ENCODE measurements around the gene ZNF782.
"Not testable (repeated sequence)": the region's sequence is repeated elsewhere in the genome, so short reads cannot be mapped to it uniquely, and the experiment has no call there.

The ZNF782 gene

GRCh38 chr9:96867079-96867804, 12.9 kb upstream of the ZNF782 start:
- H3K27ac ChIP-seq (ENCODE audit: low read depth, low read length) = no peak overlapping the region
- TF ChIP-seq, protein P1, sequence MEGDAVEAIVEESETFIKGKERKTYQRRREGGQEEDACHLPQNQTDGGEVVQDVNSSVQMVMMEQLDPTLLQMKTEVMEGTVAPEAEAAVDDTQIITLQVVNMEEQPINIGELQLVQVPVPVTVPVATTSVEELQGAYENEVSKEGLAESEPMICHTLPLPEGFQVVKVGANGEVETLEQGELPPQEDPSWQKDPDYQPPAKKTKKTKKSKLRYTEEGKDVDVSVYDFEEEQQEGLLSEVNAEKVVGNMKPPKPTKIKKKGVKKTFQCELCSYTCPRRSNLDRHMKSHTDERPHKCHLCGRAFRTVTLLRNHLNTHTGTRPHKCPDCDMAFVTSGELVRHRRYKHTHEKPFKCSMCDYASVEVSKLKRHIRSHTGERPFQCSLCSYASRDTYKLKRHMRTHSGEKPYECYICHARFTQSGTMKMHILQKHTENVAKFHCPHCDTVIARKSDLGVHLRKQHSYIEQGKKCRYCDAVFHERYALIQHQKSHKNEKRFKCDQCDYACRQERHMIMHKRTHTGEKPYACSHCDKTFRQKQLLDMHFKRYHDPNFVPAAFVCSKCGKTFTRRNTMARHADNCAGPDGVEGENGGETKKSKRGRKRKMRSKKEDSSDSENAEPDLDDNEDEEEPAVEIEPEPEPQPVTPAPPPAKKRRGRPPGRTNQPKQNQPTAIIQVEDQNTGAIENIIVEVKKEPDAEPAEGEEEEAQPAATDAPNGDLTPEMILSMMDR (IDR thresholded peaks at IDR 0.05; ENCODE audit: insufficient read depth, low read length, poor library complexity, severe bottlenecking) = no peak
- TF ChIP-seq EZH2phosphoT487 (conservative IDR thresholded peaks at IDR 0.05; ENCODE audit: low read length) = no peak
- no peaks in the 10 kb centered on the region for H3K27me3 ChIP-seq (ENCODE audit: low read length)

DNA sequence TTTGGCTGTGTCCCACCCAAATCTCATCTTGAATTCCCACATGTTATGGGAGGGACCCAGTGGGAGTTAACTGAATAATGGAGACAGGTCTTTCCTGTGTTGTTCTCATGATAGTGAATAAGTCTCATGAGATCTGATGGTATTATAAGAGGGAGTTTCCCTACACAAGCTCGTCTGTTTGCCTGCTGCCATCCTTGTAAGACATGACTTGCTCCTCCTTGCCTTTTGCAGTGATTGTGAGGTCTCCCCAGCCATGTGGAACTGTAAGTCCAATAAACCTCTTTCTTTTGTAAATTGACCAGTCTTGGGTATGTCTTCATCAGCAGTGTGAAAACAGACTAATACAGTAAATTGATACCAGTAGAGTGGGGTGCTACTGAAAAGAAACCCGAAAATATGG, 10.9 kb upstream of the ZNF782 start:
- not testable (repeated sequence) for H3K4me2 ChIP-seq (ENCODE audit: low read depth, low read length, poor library complexity, severe bottlenecking); H2AFZ ChIP-seq (ENCODE audit: low read depth, low read length, severe bottlenecking); H3K36me3 ChIP-seq (ENCODE audit: low read length); H3F3A ChIP-seq (ENCODE audit: insufficient read depth); H3K9ac ChIP-seq (ENCODE audit: low read length); H4K20me1 ChIP-seq (ENCODE audit: low read depth, low read length); H3K4me3 ChIP-seq (ENCODE audit: insufficient read depth, low read length, poor library complexity, severe bottlenecking); H3K79me2 ChIP-seq (ENCODE audit: insufficient read depth, low read length); H3K27ac ChIP-seq (ENCODE audit: low read depth, low read length); H3K27me3 ChIP-seq (ENCODE audit: low read length); H3K9me3 ChIP-seq (ENCODE audit: insufficient read depth, low read length); H3K9me2 ChIP-seq (replicated peaks; ENCODE audit: insufficient read depth, low read length)

More at GRCh38 chr9:96867079-96867804, 12.9 kb upstream of the ZNF782 start:
- Histone ChIP-seq H3K9ac (ENCODE audit: low read length) (no peak overlapping the region), H3K79me2 (ENCODE audit: insufficient read depth, low read length) (no peaks in the 10 kb centered on the region), H3K9me2 (replicated peaks; ENCODE audit: insufficient read depth, low read length) (no peaks in the 10 kb centered on the region), H2AFZ (ENCODE audit: low read depth, low read length, severe bottlenecking) (no peak overlapping the region), H3K4me2 (ENCODE audit: low read depth, low read length, poor library complexity, severe bottlenecking) (no peak overlapping the region), H3K4me3 (ENCODE audit: insufficient read depth, low read length, poor library complexity, severe bottlenecking) (no peak overlapping the region), H3F3A (ENCODE audit: insufficient read depth) (no peaks in the 10 kb centered on the region), H3K36me3 (ENCODE audit: low read length) (no peaks in the 10 kb centered on the region), H4K20me1 (ENCODE audit: low read depth, low read length) (no peaks in the 10 kb centered on the region), H3K9me3 (ENCODE audit: insufficient read depth, low read length) (no peaks in the 10 kb centered on the region)

DNA sequence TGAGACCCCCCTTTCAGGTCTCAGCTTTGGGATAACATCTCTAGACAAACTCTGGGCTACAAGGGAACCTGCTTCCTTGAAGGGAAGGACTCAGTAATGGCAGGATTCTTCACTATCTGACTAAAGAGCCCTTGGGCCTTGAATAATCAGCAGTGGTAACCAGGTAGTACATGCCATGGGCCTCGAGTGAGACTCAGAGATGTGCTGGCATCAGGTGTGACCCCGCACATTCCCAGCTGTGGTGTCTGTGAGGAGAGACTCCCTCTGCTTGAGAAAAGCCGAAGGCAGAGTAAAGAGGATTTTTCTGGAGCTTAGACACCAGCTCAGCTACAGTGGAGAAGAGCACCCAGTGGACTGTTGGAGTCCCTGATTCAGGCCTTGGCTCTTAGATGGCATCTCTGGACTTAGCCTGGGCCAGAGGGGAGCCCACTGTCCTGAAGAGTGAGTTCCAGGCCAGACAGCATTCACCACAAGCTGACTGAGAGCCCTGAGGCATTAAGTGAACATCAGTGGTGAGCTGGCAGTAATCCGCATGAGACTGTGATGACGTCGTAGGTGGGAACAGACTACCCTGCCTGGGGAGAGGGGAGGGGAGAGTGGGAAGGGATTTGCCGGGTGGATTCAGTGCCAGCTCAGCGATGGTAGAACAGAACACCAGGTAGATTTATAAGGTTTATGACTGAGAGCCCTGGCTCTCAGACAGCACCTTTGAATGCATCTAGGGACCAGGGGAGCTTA, 5.3 kb upstream of the ZNF782 start:
- Histone ChIP-seq H4K20me1 (ENCODE audit: low read depth, low read length) (no peaks in the 10 kb centered on the region), H3K4me3 (ENCODE audit: insufficient read depth, low read length, poor library complexity, severe bottlenecking) (no peak overlapping the region), H3K4me2 (ENCODE audit: low read depth, low read length, poor library complexity, severe bottlenecking) (no peak overlapping the region), H3K9ac (ENCODE audit: low read length) (no peak overlapping the region), H3K27ac (ENCODE audit: low read depth, low read length) (no peak overlapping the region), H3K36me3 (ENCODE audit: low read length) (no peaks in the 10 kb centered on the region), H2AFZ (ENCODE audit: low read depth, low read length, severe bottlenecking) (no peak overlapping the region), H3K9me3 (ENCODE audit: insufficient read depth, low read length) (no peaks in the 10 kb centered on the region), H3K9me2 (replicated peaks; ENCODE audit: insufficient read depth, low read length) (no peaks in the 10 kb centered on the region), H3K79me2 (ENCODE audit: insufficient read depth, low read length) (no peaks in the 10 kb centered on the region), H3F3A (ENCODE audit: insufficient read depth) (peaks cover 7% of the 10 kb centered on the region; the same call in 1 of the 2 replicates), H3K27me3 (ENCODE audit: low read length) (no peaks in the 10 kb centered on the region)
- TF ChIP-seq EZH2phosphoT487 (conservative IDR thresholded peaks at IDR 0.05; ENCODE audit: low read length) = no peak
- TF ChIP-seq, protein P1 (IDR thresholded peaks at IDR 0.05; ENCODE audit: insufficient read depth, low read length, poor library complexity, severe bottlenecking) = no peak

- H3K79me2 ChIP-seq (ENCODE audit: insufficient read depth, low read length) = peaks cover 7% of the 10 kb centered on the region; the same call in 1 of the 2 replicates
- H3K9ac ChIP-seq (ENCODE audit: low read length) = no peak overlapping the region
Observed at GRCh38 chr9:96858670-96859069, 4.4 kb upstream of the ZNF782 start.

More at GRCh38 chr9:96858670-96859069, 4.4 kb upstream of the ZNF782 start:
- TF ChIP-seq, protein P1 (IDR thresholded peaks at IDR 0.05; ENCODE audit: insufficient read depth, low read length, poor library complexity, severe bottlenecking) = no peak
- TF ChIP-seq EZH2phosphoT487 (conservative IDR thresholded peaks at IDR 0.05; ENCODE audit: low read length) = no peak
- Histone ChIP-seq H3K4me3 (ENCODE audit: insufficient read depth, low read length, poor library complexity, severe bottlenecking) (no peak overlapping the region), H3K27me3 (ENCODE audit: low read length) (no peaks in the 10 kb centered on the region), H3K36me3 (ENCODE audit: low read length) (no peaks in the 10 kb centered on the region), H3K4me2 (ENCODE audit: low read depth, low read length, poor library complexity, severe bottlenecking) (no peak overlapping the region), H3K9me3 (ENCODE audit: insufficient read depth, low read length) (no peaks in the 10 kb centered on the region), H3K27ac (ENCODE audit: low read depth, low read length) (no peak overlapping the region), H2AFZ (ENCODE audit: low read depth, low read length, severe bottlenecking) (no peak overlapping the region), H3F3A (ENCODE audit: insufficient read depth) (peaks cover 7% of the 10 kb centered on the region; the same call in 1 of the 2 replicates), H4K20me1 (ENCODE audit: low read depth, low read length) (no peaks in the 10 kb centered on the region), H3K9me2 (replicated peaks; ENCODE audit: insufficient read depth, low read length) (no peaks in the 10 kb centered on the region)

Data from SU-DHL-6 (cell line).